HEK293 (cell line): Measurements from ENCODE around the gene B4GALT3.
A peak's percentile ranks its signal among the peaks of the same experiment; 100 is the strongest.

Experiments
- CTCF ChIA-PET: fragments of 350-600 bp; formaldehyde crosslinking; extraction: SDS; loops from one replicate; lab custom pipeline; 2021; ENCODE audit warnings: antibody characterized with exemption; lab: Yijun Ruan, JAX
- POLR2A ChIA-PET: fragments of 300-600 bp; formaldehyde crosslinking; extraction: SDS; loops from one replicate; lab custom pipeline; 2020; ENCODE audit warnings: antibody characterized with exemption, inconsistent platforms; lab: Yijun Ruan, JAX
- H3K27ac ChIP-seq: fragments of 200-500 bp; sonication (Bioruptor generic); 2 replicates; pipeline ENCODE4 v1.5.1; 2014; ENCODE audit warnings: low read depth, low read length, control low read depth, inconsistent platforms; ENCODE audit errors: extremely low read depth
- H3K36me3 ChIP-seq, 2 experiments: fragments of 200-500 bp in 1 of 2; sonication (Bioruptor generic) in 1 of 2; 1 replicate in 1 of 2; 2 replicates in 1 of 2; pipeline ENCODE4 v1.5.1; 2014 to 2017; ENCODE audit warnings: inconsistent platforms in 2 of 2, low read length in 2 of 2; ENCODE audit not compliant: control insufficient read depth in 2 of 2, insufficient read depth in 1 of 2
- H3K4me1 ChIP-seq: fragments of 200-500 bp; sonication (Bioruptor generic); 2 replicates; pipeline ENCODE4 v1.5.1; 2014; ENCODE audit warnings: mild to moderate bottlenecking, low read length, inconsistent platforms; ENCODE audit not compliant: control insufficient read depth, insufficient read depth
- H3K4me3 ChIP-seq: 2 replicates; pipeline ENCODE4 v1.5.1; 2011; ENCODE audit warnings: low read depth, mild to moderate bottlenecking, control low read depth, low read length, moderate library complexity
- H3K9me3 ChIP-seq: fragments of 200-500 bp; sonication (Bioruptor generic); 2 replicates; pipeline ENCODE4 v1.5.1; 2014; ENCODE audit warnings: low read depth, low read length, inconsistent platforms; ENCODE audit not compliant: control insufficient read depth, insufficient read depth
- CTCF ChIP-seq: fragments of 450-650 bp; formaldehyde crosslinking; IDR thresholded peaks from 2 replicates; pipeline ENCODE4 v1.5.1; 2016; ENCODE audit warnings: missing biosample characterization, missing genetic modification characterization
- GLI4 ChIP-seq: fragments of 450-650 bp; formaldehyde crosslinking; IDR thresholded peaks from 2 replicates; pipeline ENCODE4 v1.5.1; 2016; ENCODE audit warnings: missing biosample characterization, missing genetic modification characterization
- KLF8 ChIP-seq: fragments of 450-650 bp; formaldehyde crosslinking; IDR thresholded peaks from 2 replicates; pipeline ENCODE4 v1.5.1; 2016; ENCODE audit warnings: missing biosample characterization, missing genetic modification characterization
- OVOL3 ChIP-seq: fragments of 450-650 bp; formaldehyde crosslinking; IDR thresholded peaks from 2 replicates; pipeline ENCODE4 v1.5.1; 2016; ENCODE audit warnings: missing biosample characterization, missing genetic modification characterization
- SCRT2 ChIP-seq: fragments of 450-650 bp; formaldehyde crosslinking; IDR thresholded peaks from 2 replicates; pipeline ENCODE4 v1.5.1; 2016; ENCODE audit warnings: missing biosample characterization, missing genetic modification characterization
- YY2 ChIP-seq: fragments of 450-650 bp; formaldehyde crosslinking; IDR thresholded peaks from 2 replicates; pipeline ENCODE4 v1.5.1; 2016; ENCODE audit warnings: missing biosample characterization, missing genetic modification characterization
- ZFP3 ChIP-seq: fragments of 450-650 bp; formaldehyde crosslinking; IDR thresholded peaks from 2 replicates; pipeline ENCODE4 v1.5.1; 2016; ENCODE audit warnings: low read depth, missing biosample characterization, missing genetic modification characterization
- ZNF10 ChIP-seq: fragments of 450-650 bp; formaldehyde crosslinking; IDR thresholded peaks from 2 replicates; pipeline ENCODE4 v1.5.1; 2017; ENCODE audit warnings: missing biosample characterization, missing genetic modification characterization
- ZNF24 ChIP-seq: fragments of 450-650 bp; formaldehyde crosslinking; IDR thresholded peaks from 2 replicates; pipeline ENCODE4 v1.5.1; 2016; ENCODE audit warnings: missing biosample characterization, missing genetic modification characterization
- ZNF366 ChIP-seq: fragments of 450-650 bp; formaldehyde crosslinking; conservative IDR thresholded peaks from 2 replicates; pipeline ENCODE4 v1.5.1; 2016; ENCODE audit warnings: missing biosample characterization, missing genetic modification characterization
- ZNF37A ChIP-seq: fragments of 450-650 bp; IDR thresholded peaks from 2 replicates; pipeline ENCODE4 v1.5.1; 2018; ENCODE audit warnings: missing biosample characterization, missing genetic modification characterization
- ZNF426 ChIP-seq: fragments of 450-650 bp; formaldehyde crosslinking; IDR thresholded peaks from 2 replicates; pipeline ENCODE4 v1.5.1; 2017; ENCODE audit warnings: missing biosample characterization, missing genetic modification characterization, mild to moderate bottlenecking, inconsistent platforms, moderate library complexity
- ZNF514 ChIP-seq: fragments of 450-650 bp; formaldehyde crosslinking; IDR thresholded peaks from 2 replicates; pipeline ENCODE4 v1.5.1; 2016; ENCODE audit warnings: missing biosample characterization, missing genetic modification characterization
- ZNF555 ChIP-seq: fragments of 450-650 bp; formaldehyde crosslinking; conservative IDR thresholded peaks from 2 replicates; pipeline ENCODE4 v1.5.1; 2017; ENCODE audit warnings: missing biosample characterization, mild to moderate bottlenecking, missing genetic modification characterization, inconsistent platforms
- ZNF561 ChIP-seq: fragments of 450-650 bp; IDR thresholded peaks from 2 replicates; pipeline ENCODE4 v1.5.1; 2018; ENCODE audit warnings: missing biosample characterization, missing genetic modification characterization, borderline replicate concordance
- ZNF624 ChIP-seq: fragments of 450-650 bp; formaldehyde crosslinking; IDR thresholded peaks from 2 replicates; pipeline ENCODE4 v1.5.1; 2017; ENCODE audit warnings: missing biosample characterization, missing genetic modification characterization
- ZNF654 ChIP-seq: fragments of 450-650 bp; formaldehyde crosslinking; IDR thresholded peaks from 2 replicates; pipeline ENCODE4 v1.5.1; 2016; ENCODE audit warnings: low read depth, missing biosample characterization, missing genetic modification characterization
- ZNF692 ChIP-seq: fragments of 450-650 bp; formaldehyde crosslinking; IDR thresholded peaks from 2 replicates; pipeline ENCODE4 v1.5.1; 2016; ENCODE audit warnings: missing biosample characterization, missing genetic modification characterization
- TF ChIP-seq, protein P1 (sequence below): fragments of 450-650 bp; formaldehyde crosslinking; IDR thresholded peaks from 2 replicates; pipeline ENCODE4 v1.5.1; 2016; ENCODE audit warnings: missing biosample characterization, missing genetic modification characterization
- TF ChIP-seq, protein P2 (sequence below): fragments of 450-650 bp; formaldehyde crosslinking; IDR thresholded peaks from 2 replicates; pipeline ENCODE4 v1.5.1; 2016; ENCODE audit warnings: missing biosample characterization, missing genetic modification characterization
- TF ChIP-seq, protein P3 (sequence below): fragments of 450-650 bp; formaldehyde crosslinking; optimal IDR thresholded peaks from 2 replicates; pipeline ENCODE3; 2016; ENCODE audit warnings: missing biosample characterization, mild to moderate bottlenecking, missing genetic modification characterization
- TF ChIP-seq, protein P4 (sequence below): fragments of 450-650 bp; formaldehyde crosslinking; IDR thresholded peaks from 2 replicates; pipeline ENCODE4 v1.5.1; 2017; ENCODE audit warnings: missing biosample characterization, mild to moderate bottlenecking, missing genetic modification characterization, moderate library complexity

B4GALT3 gene

DNA sequence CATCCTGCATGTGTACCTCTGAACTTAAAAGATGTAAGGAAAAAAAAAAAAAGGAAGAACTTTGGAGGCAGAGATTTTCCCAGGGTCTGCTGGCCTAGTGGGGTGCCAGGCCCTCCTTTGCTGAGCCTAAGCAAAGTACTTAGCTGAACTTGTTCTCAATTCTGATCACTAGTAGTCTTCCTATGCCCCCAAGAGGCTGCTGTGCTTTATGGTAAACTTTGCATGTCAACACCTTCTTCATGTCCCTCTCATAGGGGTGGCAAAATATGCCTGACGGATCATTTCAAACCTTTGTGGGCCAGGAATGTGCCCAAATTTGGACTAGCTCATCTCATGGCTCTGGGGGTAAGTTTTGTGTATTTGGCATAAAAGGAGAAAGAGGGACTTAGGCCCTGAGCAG lies 19.4 kb downstream of the B4GALT3 start:
- ChIA-PET CTCF (interaction anchor here (0.5 to 1.2 kb wide), 6 partner anchors 8 to 1473 kb away, joined by 3 to 9 read pairs (median 3); partner anchors contain the start of gene PPOX), POLR2A (interaction anchor here (1.3 to 1.6 kb wide), 2 partner anchors 8 to 25 kb away, joined by 7 read pairs; partner anchors contain the start of genes DEDD and PPOX)
- Histone ChIP-seq H3K4me1 (0 out of 2 replicates have a peak, but pooled peaks cover 4% of the 10 kb centered on the region), H3K9me3 (no peaks in the 10 kb centered on the region), H3K36me3 (peaks cover 5 to 57% of the 10 kb centered on the region in 2 experiments; a peak in 2 of 3 replicates), H3K4me3 (no peak overlapping the region), H3K27ac (no peak overlapping the region)
- TF ChIP-seq, protein P1, sequence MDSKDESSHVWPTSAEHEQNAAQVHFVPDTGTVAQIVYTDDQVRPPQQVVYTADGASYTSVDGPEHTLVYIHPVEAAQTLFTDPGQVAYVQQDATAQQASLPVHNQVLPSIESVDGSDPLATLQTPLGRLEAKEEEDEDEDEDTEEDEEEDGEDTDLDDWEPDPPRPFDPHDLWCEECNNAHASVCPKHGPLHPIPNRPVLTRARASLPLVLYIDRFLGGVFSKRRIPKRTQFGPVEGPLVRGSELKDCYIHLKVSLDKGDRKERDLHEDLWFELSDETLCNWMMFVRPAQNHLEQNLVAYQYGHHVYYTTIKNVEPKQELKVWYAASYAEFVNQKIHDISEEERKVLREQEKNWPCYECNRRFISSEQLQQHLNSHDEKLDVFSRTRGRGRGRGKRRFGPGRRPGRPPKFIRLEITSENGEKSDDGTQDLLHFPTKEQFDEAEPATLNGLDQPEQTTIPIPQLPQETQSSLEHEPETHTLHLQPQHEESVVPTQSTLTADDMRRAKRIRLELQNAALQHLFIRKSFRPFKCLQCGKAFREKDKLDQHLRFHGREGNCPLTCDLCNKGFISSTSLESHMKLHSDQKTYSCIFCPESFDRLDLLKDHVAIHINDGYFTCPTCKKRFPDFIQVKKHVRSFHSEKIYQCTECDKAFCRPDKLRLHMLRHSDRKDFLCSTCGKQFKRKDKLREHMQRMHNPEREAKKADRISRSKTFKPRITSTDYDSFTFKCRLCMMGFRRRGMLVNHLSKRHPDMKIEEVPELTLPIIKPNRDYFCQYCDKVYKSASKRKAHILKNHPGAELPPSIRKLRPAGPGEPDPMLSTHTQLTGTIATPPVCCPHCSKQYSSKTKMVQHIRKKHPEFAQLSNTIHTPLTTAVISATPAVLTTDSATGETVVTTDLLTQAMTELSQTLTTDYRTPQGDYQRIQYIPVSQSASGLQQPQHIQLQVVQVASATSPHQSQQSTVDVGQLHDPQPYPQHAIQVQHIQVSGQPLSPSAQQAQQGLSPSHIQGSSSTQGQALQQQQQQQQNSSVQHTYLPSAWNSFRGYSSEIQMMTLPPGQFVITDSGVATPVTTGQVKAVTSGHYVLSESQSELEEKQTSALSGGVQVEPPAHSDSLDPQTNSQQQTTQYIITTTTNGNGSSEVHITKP (tag by site-specific recombination): peak; percentile 28; the same call in 1 of the 2 replicates
- TF ChIP-seq ZNF426 (tag by site-specific recombination) (no peak), CTCF (tag by site-specific recombination) (0 out of 2 replicates have a peak, but pooled peaks have one; percentile 11), ZNF654 (tag by site-specific recombination) (0 out of 2 replicates have a peak, but pooled peaks have one; percentile 4), GLI4 (tag by site-specific recombination) (no peak), ZNF555 (no peak), ZNF692 (tag by site-specific recombination) (no peak), ZNF37A (no peak), ZNF10 (tag by site-specific recombination) (no peak), YY2 (no peak)
- TF ChIP-seq, protein P2, sequence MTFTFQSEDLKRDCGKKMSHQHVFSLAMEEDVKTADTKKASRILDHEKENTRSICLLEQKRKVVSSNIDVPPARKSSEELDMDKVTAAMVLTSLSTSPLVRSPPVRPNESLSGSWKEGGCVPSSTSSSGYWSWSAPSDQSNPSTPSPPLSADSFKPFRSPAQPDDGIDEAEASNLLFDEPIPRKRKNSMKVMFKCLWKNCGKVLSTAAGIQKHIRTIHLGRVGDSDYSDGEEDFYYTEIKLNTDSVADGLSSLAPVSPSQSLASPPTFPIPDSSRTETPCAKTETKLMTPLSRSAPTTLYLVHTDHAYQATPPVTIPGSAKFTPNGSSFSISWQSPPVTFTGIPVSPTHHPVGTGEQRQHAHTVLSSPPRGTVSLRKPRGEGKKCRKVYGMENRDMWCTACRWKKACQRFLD (tag by site-specific recombination): no peak
- TF ChIP-seq, protein P3, sequence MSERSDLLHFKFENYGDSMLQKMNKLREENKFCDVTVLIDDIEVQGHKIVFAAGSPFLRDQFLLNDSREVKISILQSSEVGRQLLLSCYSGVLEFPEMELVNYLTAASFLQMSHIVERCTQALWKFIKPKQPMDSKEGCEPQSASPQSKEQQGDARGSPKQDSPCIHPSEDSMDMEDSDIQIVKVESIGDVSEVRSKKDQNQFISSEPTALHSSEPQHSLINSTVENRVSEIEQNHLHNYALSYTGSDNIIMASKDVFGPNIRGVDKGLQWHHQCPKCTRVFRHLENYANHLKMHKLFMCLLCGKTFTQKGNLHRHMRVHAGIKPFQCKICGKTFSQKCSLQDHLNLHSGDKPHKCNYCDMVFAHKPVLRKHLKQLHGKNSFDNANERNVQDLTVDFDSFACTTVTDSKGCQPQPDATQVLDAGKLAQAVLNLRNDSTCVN (tag by site-specific recombination): no peak

GRCh38 chr1:161153682-161154337 lies 23.5 kb downstream of the B4GALT3 start, which contains the start of gene UFC1:
Gene UFC1 (plus strand): TSS chr1:161153978. CDS start chr1:161153998, 20 bp downstream.
- Histone ChIP-seq H3K27ac (peak within 1 kb of the TSS; percentile 70), H3K36me3 (peaks cover 5 to 31% of the 10 kb centered on the region in 2 experiments; a peak in 2 of 3 replicates), H3K4me3 (peak within 1 kb of the TSS; percentile 89), H3K4me1 (no peaks in the 10 kb centered on the region), H3K9me3 (no peaks in the 10 kb centered on the region)
- POLR2A ChIA-PET: interaction anchor here (0.6 to 5.2 kb wide), 8 partner anchors 10 to 177 kb away, joined by 3 to 53 read pairs (median 6); partner anchors contain the start of genes DEDD, F11R, NDUFS2 and NIT1
- CTCF ChIA-PET: interaction anchor here (0.6 to 3.3 kb wide), 6 partner anchors 12 to 109 kb away, joined by 3 to 17 read pairs (median 4); partner anchors contain the start of genes NIT1, PFDN2 and PPOX
- TF ChIP-seq KLF8 (peak; percentile 91), YY2 (peak; percentile 95), ZNF24 (tag by site-specific recombination) (peak; percentile 86; the same call in 1 of the 2 replicates), SCRT2 (tag by site-specific recombination) (peak; percentile 99), ZNF514 (tag by site-specific recombination) (no peak), ZNF366 (tag by site-specific recombination) (0 out of 2 replicates have a peak, but pooled peaks have one; percentile 58), ZNF561 (tag by site-specific recombination) (peak; percentile 80), ZNF624 (tag by site-specific recombination) (0 out of 2 replicates have a peak, but pooled peaks have one; percentile 66), ZFP3 (tag by site-specific recombination) (no peak), OVOL3 (tag by site-specific recombination) (peak; percentile 63; the same call in 1 of the 2 replicates)
- TF ChIP-seq, protein P4, sequence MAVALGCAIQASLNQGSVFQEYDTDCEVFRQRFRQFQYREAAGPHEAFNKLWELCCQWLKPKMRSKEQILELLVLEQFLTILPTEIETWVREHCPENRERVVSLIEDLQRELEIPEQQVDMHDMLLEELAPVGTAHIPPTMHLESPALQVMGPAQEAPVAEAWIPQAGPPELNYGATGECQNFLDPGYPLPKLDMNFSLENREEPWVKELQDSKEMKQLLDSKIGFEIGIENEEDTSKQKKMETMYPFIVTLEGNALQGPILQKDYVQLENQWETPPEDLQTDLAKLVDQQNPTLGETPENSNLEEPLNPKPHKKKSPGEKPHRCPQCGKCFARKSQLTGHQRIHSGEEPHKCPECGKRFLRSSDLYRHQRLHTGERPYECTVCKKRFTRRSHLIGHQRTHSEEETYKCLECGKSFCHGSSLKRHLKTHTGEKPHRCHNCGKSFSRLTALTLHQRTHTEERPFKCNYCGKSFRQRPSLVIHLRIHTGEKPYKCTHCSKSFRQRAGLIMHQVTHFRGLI (tag by site-specific recombination): peak; percentile 72; the same call in 1 of the 2 replicates
